KBM-7 (cell line): Measurements from ENCODE around the gene ARL17B.
A peak's percentile ranks its signal among the peaks of the same experiment; 100 is the strongest.
"Not testable (repeated sequence)": the region's sequence is repeated elsewhere in the genome, so short reads cannot be mapped to it uniquely, and the experiment has no call there.

Source experiments
- DNase-seq: peaks from one replicate; pipeline ENCODE4 v3.0.0-alpha.2; 2015
- in situ Hi-C: fragments of 300-500 bp; cut with MboI; formaldehyde crosslinking; loops from 2 replicates; pipeline ENCODE4 v1.14.3; 2020; ENCODE audit warnings: low sequenced_read_pairs, low pct_unique_long_range_greater_than_20kb, mixed read lengths

Gene ARL17B

GRCh38 chr17:46294831-46295230 is 66.7 kb downstream of the ARL17B start, which contains the start of gene LRRC37A:
LRRC37A (plus strand) TSS chr17:46295131; CDS start chr17:46295134, 3 bp downstream.
- DNase-seq, in situ Hi-C loops: not testable (repeated sequence)

- DNase-seq, in situ Hi-C loops: not testable (repeated sequence)
Observed at GRCh38 chr17:46291618-46292017, 69.9 kb downstream of the ARL17B start.

- in situ Hi-C loops: not testable (repeated sequence)
- DNase-seq: peak; percentile 82
Observed at GRCh38 chr17:46290906-46291546, 70.5 kb downstream of the ARL17B start.

- DNase-seq, in situ Hi-C loops: not testable (repeated sequence)
Observed at GRCh38 chr17:46287587-46287986, 74.0 kb downstream of the ARL17B start.

GRCh38 chr17:46286764-46287221 is 74.8 kb downstream of the ARL17B start:
- in situ Hi-C loops: not testable (repeated sequence)
- DNase-seq: peak; percentile 68

- in situ Hi-C loops, DNase-seq: not testable (repeated sequence)
Observed at GRCh38 chr17:46285500-46285899, 76.1 kb downstream of the ARL17B start.

- DNase-seq, in situ Hi-C loops: not testable (repeated sequence)
Observed at GRCh38 chr17:46284467-46284866, 77.1 kb downstream of the ARL17B start.

- DNase-seq, in situ Hi-C loops: not testable (repeated sequence)
Observed at GRCh38 chr17:46282635-46283034, 78.9 kb downstream of the ARL17B start.

- DNase-seq, in situ Hi-C loops: not testable (repeated sequence)
Observed at GRCh38 chr17:46281336-46281735, 80.2 kb downstream of the ARL17B start.

- DNase-seq, in situ Hi-C loops: not testable (repeated sequence)
Observed at GRCh38 chr17:46276728-46277479, 84.7 kb downstream of the ARL17B start.

GRCh38 chr17:46274238-46274637 is 87.3 kb downstream of the ARL17B start:
- DNase-seq: no peak
- in situ Hi-C loops: loop anchor here (25.0 kb wide), 1 partner anchor 687 kb away; no protein-coding TSS in a partner anchor

- no peak for DNase-seq
- in situ Hi-C loops: loop anchor here (25.0 kb wide), 1 partner anchor 686 kb away; no protein-coding TSS in a partner anchor
Observed at GRCh38 chr17:46273541-46274236, 87.9 kb downstream of the ARL17B start.

GRCh38 chr17:46270032-46270431 is 91.5 kb downstream of the ARL17B start:
- no peak for DNase-seq
- in situ Hi-C loops: loop anchor here (25.0 kb wide), 1 partner anchor 683 kb away; no protein-coding TSS in a partner anchor

GRCh38 chr17:46266656-46267544 is 94.7 kb downstream of the ARL17B start:
- in situ Hi-C loops: loop anchor here (25.0 kb wide), 1 partner anchor 680 kb away; no protein-coding TSS in a partner anchor
- DNase-seq: peak; percentile 81

- DNase-seq: peak; percentile 7
- in situ Hi-C loops: loop anchor here (25.0 kb wide), 1 partner anchor 679 kb away; no protein-coding TSS in a partner anchor
Observed at GRCh38 chr17:46266063-46266655, 95.4 kb downstream of the ARL17B start.

GRCh38 chr17:46264456-46265198 is 96.9 kb downstream of the ARL17B start:
- no peak for DNase-seq
- in situ Hi-C loops: loop anchor here (25.0 kb wide), 1 partner anchor 677 kb away; no protein-coding TSS in a partner anchor

GRCh38 chr17:46262271-46262670 is 99.3 kb downstream of the ARL17B start:
- no peak for DNase-seq
- in situ Hi-C loops: loop anchor here (25.0 kb wide), 1 partner anchor 675 kb away; no protein-coding TSS in a partner anchor
